HG02642 (cell line): ENCODE measurements around the gene FOXJ3.

Experiments
- ATAC-seq: cut with Tn5 transposase; IDR thresholded peaks from one replicate; pipeline ENCODE4 v1.9.1; 2021; ENCODE audit warnings: mild to moderate bottlenecking; ENCODE audit not compliant: unreplicated experiment, poor library complexity

Gene FOXJ3

GRCh38 chr1:42206164-42206563 lies 128.9 kb downstream of the FOXJ3 start:
- no peak for ATAC-seq

- ATAC-seq: no peak
Measured at GRCh38 chr1:42201986-42202385, 133.0 kb downstream of the FOXJ3 start.

- no peak for ATAC-seq
Measured at GRCh38 chr1:42198251-42198650, 136.8 kb downstream of the FOXJ3 start.

- ATAC-seq: no peak
Measured at GRCh38 chr1:42195841-42196240, 139.2 kb downstream of the FOXJ3 start.

GRCh38 chr1:42192106-42192505 lies 142.9 kb downstream of the FOXJ3 start:
- ATAC-seq: no peak

- no peak for ATAC-seq
Measured at GRCh38 chr1:42191319-42191718, 143.7 kb downstream of the FOXJ3 start.

GRCh38 chr1:42189931-42190853 lies 144.8 kb downstream of the FOXJ3 start:
- no peak for ATAC-seq

- ATAC-seq: no peak
Measured at GRCh38 chr1:42186152-42186551, 148.9 kb downstream of the FOXJ3 start.

- ATAC-seq: no peak
Measured at GRCh38 chr1:42184616-42185015, 150.4 kb downstream of the FOXJ3 start.

GRCh38 chr1:42183957-42184268 lies 151.1 kb downstream of the FOXJ3 start:
- no peak for ATAC-seq

- ATAC-seq: no peak
Measured at GRCh38 chr1:42183210-42183956, 151.7 kb downstream of the FOXJ3 start.

GRCh38 chr1:42181687-42182086 lies 153.3 kb downstream of the FOXJ3 start:
- ATAC-seq: no peak

- no peak for ATAC-seq
Measured at GRCh38 chr1:42179900-42180329, 155.1 kb downstream of the FOXJ3 start.

GRCh38 chr1:42179275-42179674 lies 155.8 kb downstream of the FOXJ3 start:
- no peak for ATAC-seq

- ATAC-seq: no peak
Measured at GRCh38 chr1:42178249-42178648, 156.8 kb downstream of the FOXJ3 start.

- no peak for ATAC-seq
Measured at GRCh38 chr1:42177541-42177981, 157.5 kb downstream of the FOXJ3 start.

- no peak for ATAC-seq
Measured at GRCh38 chr1:42176902-42177519, 158.0 kb downstream of the FOXJ3 start.

GRCh38 chr1:42175314-42176054 lies 159.6 kb downstream of the FOXJ3 start:
- no peak for ATAC-seq

- no peak for ATAC-seq
Measured at GRCh38 chr1:42173961-42174735, 160.9 kb downstream of the FOXJ3 start.
